ENCODE data around the gene TOMM40L. TPM values are rescaled to one million over a fixed set of nuclear protein-coding genes. Genes with fewer than 3 reads are reported as not detected.
A peak's percentile ranks its signal among the peaks of the same experiment; 100 is the strongest.
"Not testable (repeated sequence)": the region's sequence is repeated elsewhere in the genome, so short reads cannot be mapped to it uniquely, and the experiment has no call there.

Gene TOMM40L
- total RNA-seq, 4 donors from 2014 or later, result 9.6 to 15.4 (median 13.4) TPM

DNA sequence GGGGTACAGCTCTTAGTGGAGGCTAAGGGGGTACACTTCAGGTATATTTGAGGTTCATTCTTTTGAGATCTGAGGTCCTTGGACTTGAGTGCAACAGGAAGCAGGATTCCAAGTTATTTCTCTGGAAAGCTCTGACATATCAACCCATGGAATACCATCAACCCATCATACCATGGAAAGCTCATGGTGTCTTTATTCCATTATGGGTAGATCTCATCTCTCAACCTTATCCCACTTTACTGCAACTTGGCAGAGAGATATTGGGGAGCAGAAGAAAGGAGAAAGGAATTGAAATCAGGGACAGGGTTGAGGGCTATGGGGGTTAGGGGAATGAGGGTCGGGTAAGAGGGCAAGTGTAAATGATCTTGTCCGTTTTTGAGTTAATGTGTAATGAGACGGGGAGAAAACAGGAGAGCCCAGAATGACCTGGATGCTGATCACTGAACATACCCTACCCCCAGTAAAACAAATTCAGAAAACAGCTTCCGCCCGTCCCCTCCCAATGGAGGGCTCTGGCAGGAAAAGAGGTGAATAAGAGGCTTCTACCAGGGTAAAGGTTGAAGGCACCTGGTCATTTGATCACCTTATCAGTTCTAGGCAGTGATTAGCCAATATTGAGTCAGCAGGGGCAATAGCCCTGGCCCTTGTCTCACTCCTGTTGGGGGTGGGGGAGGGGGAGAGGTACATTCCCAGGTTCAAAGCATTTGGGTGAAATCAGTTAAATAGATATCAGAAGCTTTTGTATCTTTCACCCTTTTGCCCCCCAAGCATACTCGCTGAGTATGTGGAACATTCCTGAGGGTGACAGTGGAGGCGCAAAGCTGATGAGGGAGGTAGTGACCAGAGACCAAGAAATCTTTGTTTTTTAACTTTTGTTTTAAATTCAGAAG lies 1.8 kb upstream of the TOMM40L start:
- TF ChIP-seq, protein P1, sequence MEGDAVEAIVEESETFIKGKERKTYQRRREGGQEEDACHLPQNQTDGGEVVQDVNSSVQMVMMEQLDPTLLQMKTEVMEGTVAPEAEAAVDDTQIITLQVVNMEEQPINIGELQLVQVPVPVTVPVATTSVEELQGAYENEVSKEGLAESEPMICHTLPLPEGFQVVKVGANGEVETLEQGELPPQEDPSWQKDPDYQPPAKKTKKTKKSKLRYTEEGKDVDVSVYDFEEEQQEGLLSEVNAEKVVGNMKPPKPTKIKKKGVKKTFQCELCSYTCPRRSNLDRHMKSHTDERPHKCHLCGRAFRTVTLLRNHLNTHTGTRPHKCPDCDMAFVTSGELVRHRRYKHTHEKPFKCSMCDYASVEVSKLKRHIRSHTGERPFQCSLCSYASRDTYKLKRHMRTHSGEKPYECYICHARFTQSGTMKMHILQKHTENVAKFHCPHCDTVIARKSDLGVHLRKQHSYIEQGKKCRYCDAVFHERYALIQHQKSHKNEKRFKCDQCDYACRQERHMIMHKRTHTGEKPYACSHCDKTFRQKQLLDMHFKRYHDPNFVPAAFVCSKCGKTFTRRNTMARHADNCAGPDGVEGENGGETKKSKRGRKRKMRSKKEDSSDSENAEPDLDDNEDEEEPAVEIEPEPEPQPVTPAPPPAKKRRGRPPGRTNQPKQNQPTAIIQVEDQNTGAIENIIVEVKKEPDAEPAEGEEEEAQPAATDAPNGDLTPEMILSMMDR (IDR thresholded peaks at IDR 0.05), result no peak
- DNase-seq (ENCODE audit: low spot score) (no peak), ATAC-seq (ENCODE audit: low FRiP score) (no peak)

DNA sequence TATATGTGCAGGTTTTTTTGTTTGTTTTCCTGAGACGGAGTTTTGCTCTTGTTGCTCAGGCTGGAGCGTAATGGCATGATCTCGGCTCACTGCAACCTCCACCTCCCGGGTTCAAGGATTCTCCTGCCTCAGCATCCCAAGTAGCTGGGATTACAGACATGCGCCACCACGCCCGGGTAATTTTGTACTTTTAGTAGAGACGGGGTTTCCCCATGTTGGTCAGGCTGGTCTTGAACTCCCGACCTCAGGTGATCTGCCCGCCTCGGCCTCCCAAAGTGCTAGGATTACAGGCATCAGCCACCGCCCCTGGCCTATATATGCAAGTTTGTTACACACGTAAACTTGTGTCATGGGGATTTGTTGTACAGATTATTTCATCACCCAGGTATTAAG lies 1.2 kb upstream of the TOMM40L start:
- not testable (repeated sequence) for DNase-seq (ENCODE audit: low spot score); ATAC-seq (ENCODE audit: low FRiP score)

DNA sequence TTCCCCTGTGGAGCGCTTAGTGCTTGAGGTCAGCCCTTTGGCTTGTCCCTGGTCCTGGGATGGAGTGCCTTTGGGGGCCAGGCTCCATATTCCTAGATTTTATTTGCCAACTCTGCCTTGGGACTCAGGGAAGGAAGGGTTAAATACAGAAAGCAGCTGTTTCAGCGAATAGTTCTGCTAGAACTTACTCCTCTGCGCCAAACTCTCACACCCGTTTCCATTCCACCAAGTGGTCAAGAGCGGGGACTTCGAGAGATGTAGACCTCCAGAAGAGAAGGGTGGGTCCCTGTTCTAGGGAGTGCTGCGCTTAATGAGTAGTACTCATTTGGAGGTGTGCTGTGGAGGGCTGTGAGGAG lies 704 bp upstream of the TOMM40L start:
- ATAC-seq (ENCODE audit: low FRiP score) (peak; percentile 1), DNase-seq (ENCODE audit: low spot score) (no peak)
- TF ChIP-seq, protein P1 (IDR thresholded peaks at IDR 0.05), result no peak

DNA sequence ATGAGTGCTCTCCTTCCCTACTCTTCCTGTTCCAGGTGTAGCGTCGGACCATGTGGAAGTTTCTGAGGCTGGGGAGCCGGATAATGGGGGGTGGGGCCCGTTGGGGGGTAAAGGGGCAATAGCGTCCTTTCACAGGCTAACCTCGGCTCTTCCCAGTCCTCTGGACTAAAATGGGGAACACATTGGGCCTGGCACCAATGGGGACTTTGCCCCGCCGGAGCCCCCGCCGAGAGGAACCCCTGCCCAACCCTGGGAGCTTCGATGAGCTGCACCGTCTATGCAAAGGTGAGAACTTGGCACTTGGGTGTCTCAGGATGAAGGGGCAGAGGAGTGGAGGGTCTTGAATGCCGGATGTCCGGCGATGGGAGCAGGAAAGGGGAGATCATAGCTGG lies 456 bp downstream of the TOMM40L start:
- TF ChIP-seq, protein P1 (IDR thresholded peaks at IDR 0.05), result no peak
- DNase-seq (ENCODE audit: low spot score) (no peak), ATAC-seq (ENCODE audit: low FRiP score) (no peak)

DNA sequence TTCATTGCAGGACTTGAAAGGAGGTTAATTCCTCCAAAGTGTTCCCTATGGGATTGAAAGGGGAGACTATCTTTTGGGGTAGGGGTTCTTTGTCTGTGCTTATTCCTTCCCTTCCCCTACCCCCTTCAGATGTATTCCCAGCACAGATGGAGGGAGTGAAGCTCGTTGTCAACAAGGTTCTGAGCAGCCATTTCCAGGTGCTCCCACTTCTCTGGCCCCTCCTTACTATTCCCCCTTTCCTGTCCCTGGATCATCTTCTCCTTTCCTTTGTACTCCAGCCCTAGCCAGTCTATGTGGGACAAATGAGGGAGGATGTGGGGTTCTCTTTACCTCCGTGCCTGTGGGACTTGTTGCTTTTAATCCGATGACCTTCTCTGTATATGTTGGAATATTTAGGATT lies 899 bp downstream of the TOMM40L start:
- TF ChIP-seq, protein P1 (IDR thresholded peaks at IDR 0.05), result no peak
- ATAC-seq (ENCODE audit: low FRiP score), result no peak
- no peak for DNase-seq (ENCODE audit: low spot score)

DNA sequence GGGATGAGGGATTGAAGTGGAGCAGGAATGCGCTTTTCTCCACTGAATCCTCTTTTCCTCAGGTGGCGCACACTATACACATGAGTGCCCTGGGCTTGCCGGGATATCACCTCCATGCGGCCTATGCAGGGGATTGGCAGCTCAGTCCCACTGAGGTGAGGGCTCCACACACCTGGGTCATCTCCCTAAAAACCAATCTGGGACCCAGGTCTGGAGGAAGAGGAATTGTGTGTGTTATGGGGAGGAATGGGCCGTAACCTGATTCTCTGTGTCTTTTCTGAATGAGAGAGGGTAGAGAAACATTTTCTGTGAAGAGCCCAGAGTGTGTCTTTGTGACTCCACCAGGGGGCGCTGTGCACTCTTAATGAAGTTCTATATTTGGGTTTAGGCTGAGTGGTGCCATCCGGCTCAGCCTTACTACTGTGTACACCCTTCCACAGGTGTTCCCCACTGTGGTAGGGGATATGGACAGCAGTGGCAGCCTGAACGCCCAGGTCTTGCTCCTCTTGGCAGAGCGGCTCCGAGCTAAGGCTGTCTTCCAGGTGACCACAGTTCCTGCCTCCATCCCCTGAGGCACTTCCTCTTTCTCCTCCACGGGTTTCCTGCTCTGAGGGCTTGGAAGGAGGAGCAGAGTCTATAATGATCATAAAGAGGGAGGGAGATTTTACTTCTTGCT lies 1.5 kb downstream of the TOMM40L start:
- DNase-seq (ENCODE audit: low spot score) (peak; percentile 89), ATAC-seq (ENCODE audit: low FRiP score) (peak; percentile 58)
- TF ChIP-seq, protein P1 (IDR thresholded peaks at IDR 0.05), result peak in 2 of 3 donors; percentile 43 to 83

DNA sequence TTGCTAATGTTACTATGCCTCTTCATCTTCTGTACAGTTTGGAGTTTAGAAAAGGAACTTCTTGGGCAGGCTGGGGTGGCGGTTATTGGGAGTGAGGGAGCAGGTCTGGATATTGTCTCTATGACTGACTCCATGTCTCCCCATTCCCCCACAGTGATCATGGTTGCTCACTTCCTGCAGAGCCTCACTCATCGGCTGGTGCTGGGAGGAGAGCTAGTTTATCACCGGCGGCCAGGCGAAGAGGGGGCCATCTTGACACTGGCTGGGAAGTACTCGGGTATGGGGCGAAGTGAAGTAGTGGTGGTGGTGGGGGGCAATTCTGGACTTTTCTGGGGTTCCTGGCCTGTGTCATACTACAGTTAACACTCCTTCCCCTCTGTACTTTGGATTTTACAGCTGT lies 2.2 kb downstream of the TOMM40L start:
- DNase-seq (ENCODE audit: low spot score) (no peak), ATAC-seq (ENCODE audit: low FRiP score) (no peak)
- TF ChIP-seq, protein P1 (IDR thresholded peaks at IDR 0.05), result no peak

Data from omental fat pad (tissue), 4 donors.